Measurements from ENCODE around the gene ARHGEF39. TPM values are rescaled to one million over a fixed set of nuclear protein-coding genes. Genes with fewer than 3 reads are reported as not detected.
"Not testable (repeated sequence)": the region's sequence is repeated elsewhere in the genome, so short reads cannot be mapped to it uniquely, and the experiment has no call there.

The ARHGEF39 gene
- total RNA-seq, 1 donor = 0.36 TPM

DNA sequence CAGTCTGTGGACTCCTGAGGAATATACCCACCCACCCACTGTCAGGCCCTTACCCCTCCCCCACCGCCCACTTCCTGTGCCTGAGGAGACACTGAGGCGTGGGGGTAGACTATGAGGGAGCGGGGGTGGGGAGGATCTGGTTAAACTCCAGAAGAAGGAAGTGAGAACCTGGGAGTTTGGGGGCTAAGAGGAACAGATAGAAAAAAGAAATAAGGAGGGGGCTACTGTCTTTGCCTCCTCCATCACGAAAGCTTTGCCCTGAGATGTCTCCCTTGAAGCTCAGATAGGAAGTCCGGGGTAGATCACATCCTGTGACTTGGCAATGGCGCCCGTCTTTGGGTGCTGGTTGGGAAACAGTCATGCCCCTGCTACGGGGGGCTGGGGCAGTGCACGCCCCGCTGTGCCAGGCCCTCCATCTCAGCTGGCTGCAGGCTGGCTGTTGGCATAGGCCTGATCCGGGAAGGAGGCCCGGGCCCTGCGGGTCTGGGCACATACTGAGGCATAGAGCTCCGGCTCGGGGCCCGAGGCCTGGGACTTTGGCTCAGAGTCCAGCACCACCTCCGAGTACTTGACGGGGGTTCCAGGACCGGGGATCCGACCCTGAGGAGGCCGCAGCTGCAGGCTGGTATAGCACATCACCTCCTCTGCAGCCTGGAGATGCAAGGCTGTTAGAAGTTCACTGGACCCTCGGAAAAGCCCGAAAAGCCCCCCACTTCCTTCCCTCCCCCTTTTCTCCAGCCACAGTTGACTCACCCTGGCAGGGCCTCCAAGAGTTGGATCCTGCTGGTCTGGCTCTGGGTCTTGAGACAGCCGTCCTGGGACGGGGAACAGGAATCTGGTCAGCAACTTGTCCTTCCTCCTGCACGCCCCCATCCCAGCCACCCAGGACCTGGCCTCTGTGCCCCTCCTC is 15.3 kb downstream of the ARHGEF39 start:
- Histone ChIP-seq H3K4me3 (ENCODE audit: insufficient read depth, low read length) (no peak overlapping the region), H3K4me2 (ENCODE audit: insufficient read depth, low read length) (no peak overlapping the region), H3K79me2 (ENCODE audit: insufficient read depth, low read length) (no peaks in the 10 kb centered on the region), H2AFZ (ENCODE audit: low read length) (peak overlapping the region; percentile 81), H3K27ac (ENCODE audit: low read depth, low read length) (peak overlapping the region; percentile 69), H3K36me3 (ENCODE audit: insufficient read depth, low read length) (no peaks in the 10 kb centered on the region), H3K4me1 (ENCODE audit: insufficient read depth, low read length) (peaks cover 61% of the 10 kb centered on the region), H3K9me3 (ENCODE audit: low read depth, low read length) (no peaks in the 10 kb centered on the region), H4K20me1 (ENCODE audit: insufficient read depth, low read length) (no peaks in the 10 kb centered on the region), H3K27me3 (ENCODE audit: insufficient read depth, low read length) (no peaks in the 10 kb centered on the region)
- peak; percentile 83 for DNase-seq (ENCODE audit: insufficient read length, low spot score, missing footprints)
- TF ChIP-seq, protein P1, sequence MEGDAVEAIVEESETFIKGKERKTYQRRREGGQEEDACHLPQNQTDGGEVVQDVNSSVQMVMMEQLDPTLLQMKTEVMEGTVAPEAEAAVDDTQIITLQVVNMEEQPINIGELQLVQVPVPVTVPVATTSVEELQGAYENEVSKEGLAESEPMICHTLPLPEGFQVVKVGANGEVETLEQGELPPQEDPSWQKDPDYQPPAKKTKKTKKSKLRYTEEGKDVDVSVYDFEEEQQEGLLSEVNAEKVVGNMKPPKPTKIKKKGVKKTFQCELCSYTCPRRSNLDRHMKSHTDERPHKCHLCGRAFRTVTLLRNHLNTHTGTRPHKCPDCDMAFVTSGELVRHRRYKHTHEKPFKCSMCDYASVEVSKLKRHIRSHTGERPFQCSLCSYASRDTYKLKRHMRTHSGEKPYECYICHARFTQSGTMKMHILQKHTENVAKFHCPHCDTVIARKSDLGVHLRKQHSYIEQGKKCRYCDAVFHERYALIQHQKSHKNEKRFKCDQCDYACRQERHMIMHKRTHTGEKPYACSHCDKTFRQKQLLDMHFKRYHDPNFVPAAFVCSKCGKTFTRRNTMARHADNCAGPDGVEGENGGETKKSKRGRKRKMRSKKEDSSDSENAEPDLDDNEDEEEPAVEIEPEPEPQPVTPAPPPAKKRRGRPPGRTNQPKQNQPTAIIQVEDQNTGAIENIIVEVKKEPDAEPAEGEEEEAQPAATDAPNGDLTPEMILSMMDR (IDR thresholded peaks at IDR 0.05; ENCODE audit: extremely low read depth, low read depth, low read length) = no peak

- no peaks in the 10 kb centered on the region for H3K27me3 ChIP-seq (ENCODE audit: insufficient read depth, low read length)
- H3K27ac ChIP-seq (ENCODE audit: low read depth, low read length) = peak overlapping the region; percentile 95
- peak; percentile 97 for DNase-seq (ENCODE audit: insufficient read length, low spot score, missing footprints)
- H3K9me3 ChIP-seq (ENCODE audit: low read depth, low read length) = no peaks in the 10 kb centered on the region
- H3K79me2 ChIP-seq (ENCODE audit: insufficient read depth, low read length) = no peaks in the 10 kb centered on the region
- no peaks in the 10 kb centered on the region for H4K20me1 ChIP-seq (ENCODE audit: insufficient read depth, low read length)
- no peaks in the 10 kb centered on the region for H3K36me3 ChIP-seq (ENCODE audit: insufficient read depth, low read length)
- TF ChIP-seq, protein P1 (IDR thresholded peaks at IDR 0.05; ENCODE audit: extremely low read depth, low read depth, low read length) = peak; percentile 88
- H3K4me1 ChIP-seq (ENCODE audit: insufficient read depth, low read length) = peaks cover 55% of the 10 kb centered on the region
- H3K4me3 ChIP-seq (ENCODE audit: insufficient read depth, low read length) = peak overlapping the region; percentile 76
- peak overlapping the region; percentile 89 for H3K4me2 ChIP-seq (ENCODE audit: insufficient read depth, low read length)
- peak overlapping the region; percentile 90 for H2AFZ ChIP-seq (ENCODE audit: low read length)
Observed at GRCh38 chr9:35646533-35647265, 18.3 kb downstream of the ARHGEF39 start.

DNA sequence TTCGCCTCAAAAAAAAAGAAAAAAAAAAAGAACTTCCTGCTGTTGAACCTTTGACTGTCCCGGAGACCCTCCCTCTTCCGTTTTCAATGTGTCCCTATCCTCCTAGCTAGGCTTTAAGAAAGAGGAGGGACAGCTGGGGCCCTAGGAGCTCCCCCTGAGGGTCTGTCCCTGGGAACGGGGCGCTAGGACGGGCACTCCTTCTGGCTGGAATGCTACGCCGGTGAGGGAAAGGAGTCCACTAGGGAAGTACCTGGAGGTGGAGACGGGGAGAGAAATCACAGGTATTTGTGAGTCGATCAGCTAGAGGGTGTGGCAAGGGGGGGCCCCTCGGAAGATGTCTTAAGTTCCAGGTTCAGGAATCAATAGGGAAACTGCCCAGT is 18.9 kb downstream of the ARHGEF39 start:
- H2AFZ ChIP-seq (ENCODE audit: low read length) = peak overlapping the region; percentile 80
- no peaks in the 10 kb centered on the region for H3K79me2 ChIP-seq (ENCODE audit: insufficient read depth, low read length)
- peak overlapping the region; percentile 95 for H3K27ac ChIP-seq (ENCODE audit: low read depth, low read length)
- H4K20me1 ChIP-seq (ENCODE audit: insufficient read depth, low read length) = no peaks in the 10 kb centered on the region
- TF ChIP-seq, protein P1 (IDR thresholded peaks at IDR 0.05; ENCODE audit: extremely low read depth, low read depth, low read length) = no peak
- peak overlapping the region; percentile 76 for H3K4me3 ChIP-seq (ENCODE audit: insufficient read depth, low read length)
- no peaks in the 10 kb centered on the region for H3K36me3 ChIP-seq (ENCODE audit: insufficient read depth, low read length)
- H3K9me3 ChIP-seq (ENCODE audit: low read depth, low read length) = no peaks in the 10 kb centered on the region
- H3K4me1 ChIP-seq (ENCODE audit: insufficient read depth, low read length) = peaks cover 55% of the 10 kb centered on the region
- no peaks in the 10 kb centered on the region for H3K27me3 ChIP-seq (ENCODE audit: insufficient read depth, low read length)
- peak overlapping the region; percentile 89 for H3K4me2 ChIP-seq (ENCODE audit: insufficient read depth, low read length)
- no peak for DNase-seq (ENCODE audit: insufficient read length, low spot score, missing footprints)

DNA sequence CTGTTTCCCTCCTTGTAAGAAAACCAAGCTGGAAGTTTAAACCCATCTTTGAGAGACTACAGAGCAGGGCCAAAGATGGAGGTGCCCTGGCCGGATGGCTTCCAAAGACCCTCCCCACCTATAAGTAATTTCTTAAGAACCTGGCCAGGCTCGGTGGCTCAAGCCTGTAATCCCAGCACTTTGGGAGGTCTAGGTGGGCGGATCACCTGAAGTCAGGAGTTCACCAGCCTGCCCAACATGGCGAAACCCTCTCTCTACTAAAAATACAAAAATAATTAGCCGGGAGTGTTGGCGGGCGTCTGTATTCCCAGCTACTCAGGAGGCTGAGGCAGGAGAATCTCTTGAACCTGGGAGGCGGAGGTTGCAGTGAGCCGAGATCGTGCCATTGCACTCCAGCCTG is 19.3 kb downstream of the ARHGEF39 start:
- not testable (repeated sequence) for H3K27me3 ChIP-seq (ENCODE audit: insufficient read depth, low read length); H3K36me3 ChIP-seq (ENCODE audit: insufficient read depth, low read length); H2AFZ ChIP-seq (ENCODE audit: low read length); DNase-seq (ENCODE audit: insufficient read length, low spot score, missing footprints); H4K20me1 ChIP-seq (ENCODE audit: insufficient read depth, low read length); H3K79me2 ChIP-seq (ENCODE audit: insufficient read depth, low read length); H3K9me3 ChIP-seq (ENCODE audit: low read depth, low read length)
- Histone ChIP-seq H3K4me1 (ENCODE audit: insufficient read depth, low read length) (peaks cover 55% of the 10 kb centered on the region), H3K27ac (ENCODE audit: low read depth, low read length) (peak overlapping the region; percentile 95), H3K4me2 (ENCODE audit: insufficient read depth, low read length) (peak overlapping the region; percentile 89), H3K4me3 (ENCODE audit: insufficient read depth, low read length) (peak overlapping the region; percentile 76)
